HEK293T (cell line): Measurements from ENCODE around the gene VPS9D1.
"Not testable (repeated sequence)": the region's sequence is repeated elsewhere in the genome, so short reads cannot be mapped to it uniquely, and the experiment has no call there.

Experiments
- CTCF ChIA-PET: fragments of 350-600 bp; formaldehyde crosslinking; extraction: SDS; loops from one replicate; lab custom pipeline; 2021; ENCODE audit warnings: antibody characterized with exemption, inconsistent platforms; lab: Yijun Ruan, JAX
- POLR2A ChIA-PET: fragments of 350-600 bp; formaldehyde crosslinking; extraction: SDS; loops from one replicate; lab custom pipeline; 2020; ENCODE audit warnings: antibody characterized with exemption, inconsistent platforms; lab: Yijun Ruan, JAX
- DNase-seq: peaks from one replicate; pipeline ENCODE4 v3.0.0; 2012; ENCODE audit warnings: mixed read lengths; ENCODE audit errors: extremely low spot score
- ARNT ChIP-seq: fragments of 450-650 bp; IDR thresholded peaks from 2 replicates; pipeline ENCODE4 v1.6.1; 2017; ENCODE audit warnings: mild to moderate bottlenecking
- BHLHE40 ChIP-seq: fragments of 450-650 bp; IDR thresholded peaks from 2 replicates; pipeline ENCODE4 v1.6.1; 2016; ENCODE audit warnings: mild to moderate bottlenecking, moderate library complexity, borderline replicate concordance
- CTBP1 ChIP-seq: fragments of 450-650 bp; IDR thresholded peaks from 2 replicates; pipeline ENCODE4 v1.6.1; 2016; ENCODE audit warnings: borderline replicate concordance
- ELF4 ChIP-seq: fragments of 450-650 bp; IDR thresholded peaks from 2 replicates; pipeline ENCODE4 v1.6.1; 2017; ENCODE audit warnings: antibody characterized with exemption
- FOXA1 ChIP-seq: fragments of 450-650 bp; IDR thresholded peaks from 2 replicates; pipeline ENCODE4 v1.6.1; 2016; ENCODE audit warnings: mild to moderate bottlenecking
- FOXK2 ChIP-seq: fragments of 450-650 bp; IDR thresholded peaks from 2 replicates; pipeline ENCODE4 v1.6.1; 2016; ENCODE audit warnings: mild to moderate bottlenecking
- FOXM1 ChIP-seq: fragments of 450-650 bp; IDR thresholded peaks from 2 replicates; pipeline ENCODE4 v1.6.1; 2017; ENCODE audit warnings: mild to moderate bottlenecking, borderline replicate concordance
- HDGF ChIP-seq: fragments of 450-650 bp; IDR thresholded peaks from 2 replicates; pipeline ENCODE4 v1.6.1; 2017; ENCODE audit warnings: antibody characterized with exemption, borderline replicate concordance
- L3MBTL2 ChIP-seq: fragments of 450-650 bp; conservative IDR thresholded peaks from 2 replicates; pipeline ENCODE4 v1.6.1; 2016; ENCODE audit warnings: mild to moderate bottlenecking
- LEF1 ChIP-seq: fragments of 450-650 bp; IDR thresholded peaks from 2 replicates; pipeline ENCODE4 v1.6.1; 2017; ENCODE audit warnings: mild to moderate bottlenecking, borderline replicate concordance
- NFRKB ChIP-seq: fragments of 450-650 bp; IDR thresholded peaks from 2 replicates; pipeline ENCODE4 v1.6.1; 2016; ENCODE audit warnings: mild to moderate bottlenecking, moderate library complexity
- SP1 ChIP-seq: fragments of 450-650 bp; IDR thresholded peaks from 2 replicates; pipeline ENCODE4 v1.6.1; 2017
- SUZ12 ChIP-seq: fragments of 450-650 bp; IDR thresholded peaks from 2 replicates; pipeline ENCODE4 v1.6.1; 2016; ENCODE audit warnings: mild to moderate bottlenecking
- TARDBP ChIP-seq: fragments of 450-650 bp; IDR thresholded peaks from 2 replicates; pipeline ENCODE4 v1.6.1; 2016
- ZNF384 ChIP-seq: fragments of 450-650 bp; IDR thresholded peaks from 2 replicates; pipeline ENCODE4 v1.6.1; 2016
- TF ChIP-seq, protein P1 (sequence below): fragments of 450-650 bp; IDR thresholded peaks from 2 replicates; pipeline ENCODE4 v1.6.1; 2016

The VPS9D1 gene

GRCh38 chr16:89701425-89702406 is 19.0 kb downstream of the VPS9D1 start, which contains the start of gene SPATA2L:
Gene SPATA2L (minus strand): TSS chr16:89701705. CDS start chr16:89701232, 473 bp downstream.
- DNase-seq: peak; percentile 94
- TF ChIP-seq CTBP1 (no peak), TARDBP (no peak), SP1 (peak; percentile 65), L3MBTL2 (peak; percentile 90), HDGF (peak; percentile 79; the same call in 1 of the 2 replicates)
- TF ChIP-seq, protein P1, sequence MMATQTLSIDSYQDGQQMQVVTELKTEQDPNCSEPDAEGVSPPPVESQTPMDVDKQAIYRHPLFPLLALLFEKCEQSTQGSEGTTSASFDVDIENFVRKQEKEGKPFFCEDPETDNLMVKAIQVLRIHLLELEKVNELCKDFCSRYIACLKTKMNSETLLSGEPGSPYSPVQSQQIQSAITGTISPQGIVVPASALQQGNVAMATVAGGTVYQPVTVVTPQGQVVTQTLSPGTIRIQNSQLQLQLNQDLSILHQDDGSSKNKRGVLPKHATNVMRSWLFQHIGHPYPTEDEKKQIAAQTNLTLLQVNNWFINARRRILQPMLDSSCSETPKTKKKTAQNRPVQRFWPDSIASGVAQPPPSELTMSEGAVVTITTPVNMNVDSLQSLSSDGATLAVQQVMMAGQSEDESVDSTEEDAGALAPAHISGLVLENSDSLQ: peak; percentile 31
- POLR2A ChIA-PET: interaction anchor here (0.6 to 1.8 kb wide), 3 partner anchors 15 to 172 kb away, joined by 5 to 16 read pairs (median 6); partner anchors contain the start of genes CDK10, TCF25 and VPS9D1
- CTCF ChIA-PET: interaction anchor here (0.5 to 1.3 kb wide), 3 partner anchors 11 to 159 kb away, joined by 3 to 5 read pairs (median 4); no protein-coding TSS in a partner anchor

- ChIA-PET CTCF (interaction anchor here (1.3 kb wide), 1 partner anchor 12 kb away, joined by 4 read pairs; no protein-coding TSS in a partner anchor), POLR2A (interaction anchor here (1.2 to 1.8 kb wide), 3 partner anchors 14 to 173 kb away, joined by 3 to 16 read pairs (median 4); partner anchors contain the start of genes CDK10 and TCF25)
- peak; percentile 54 for DNase-seq
- TF ChIP-seq HDGF (no peak), L3MBTL2 (peak; percentile 56; the same call in 1 of the 2 replicates), FOXK2 (no peak)
Observed at GRCh38 chr16:89700649-89701424, 19.9 kb downstream of the VPS9D1 start.

DNA sequence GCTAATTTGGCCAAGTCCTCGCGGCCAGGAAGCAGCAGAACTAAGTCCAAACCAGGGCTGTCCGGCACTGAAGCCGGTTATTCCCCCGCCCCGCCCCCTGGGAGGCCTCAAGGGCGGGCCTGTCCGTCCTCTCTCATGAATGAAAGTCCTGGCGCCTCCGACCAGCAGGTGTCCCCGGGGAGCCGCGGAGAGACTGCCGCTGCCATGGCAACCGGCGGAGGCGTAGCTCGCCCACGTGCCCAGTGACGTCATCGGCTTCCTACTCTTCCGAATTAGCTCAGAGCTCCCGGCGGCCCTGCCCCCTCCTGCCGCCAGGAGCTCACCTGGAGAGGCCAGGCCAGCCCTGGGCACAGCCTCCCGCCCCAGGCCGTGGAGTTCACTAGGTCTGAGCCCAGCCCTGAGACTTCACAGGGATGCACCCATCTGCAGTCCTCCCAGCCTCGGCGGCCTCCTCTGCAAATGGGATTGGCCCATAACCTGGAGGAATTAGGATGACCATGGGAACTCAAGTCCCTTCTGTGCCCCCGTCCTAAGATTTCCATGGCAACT is 20.5 kb downstream of the VPS9D1 start:
- ChIA-PET POLR2A (interaction anchor here (1.1 to 1.8 kb wide), 4 partner anchors 12 to 173 kb away, joined by 3 to 16 read pairs (median 4); partner anchors contain the start of genes CDK10 and TCF25), CTCF (interaction anchor here (1.3 kb wide), 2 partner anchors 12 to 161 kb away, joined by 4 to 6 read pairs; no protein-coding TSS in a partner anchor)
- DNase-seq: peak; percentile 95
- TF ChIP-seq ARNT (peak; percentile 89), CTBP1 (peak; percentile 68), NFRKB (no peak), LEF1 (0 out of 2 replicates have a peak, but pooled peaks have one; percentile 29), BHLHE40 (no peak), L3MBTL2 (no peak), FOXM1 (no peak), TARDBP (no peak), HDGF (0 out of 2 replicates have a peak, but pooled peaks have one; percentile 53), ELF4 (no peak), SP1 (no peak)
- TF ChIP-seq, protein P1: peak; percentile 62

- ChIA-PET POLR2A (interaction anchor here (1.1 to 1.8 kb wide), 4 partner anchors 12 to 174 kb away, joined by 3 to 16 read pairs (median 4); partner anchors contain the start of genes CDK10 and TCF25), CTCF (interaction anchor here (1.3 kb wide), 1 partner anchor 161 kb away, joined by 6 read pairs; no protein-coding TSS in a partner anchor)
- not testable (repeated sequence) for DNase-seq
Observed at GRCh38 chr16:89699629-89700099, 21.0 kb downstream of the VPS9D1 start.

DNA sequence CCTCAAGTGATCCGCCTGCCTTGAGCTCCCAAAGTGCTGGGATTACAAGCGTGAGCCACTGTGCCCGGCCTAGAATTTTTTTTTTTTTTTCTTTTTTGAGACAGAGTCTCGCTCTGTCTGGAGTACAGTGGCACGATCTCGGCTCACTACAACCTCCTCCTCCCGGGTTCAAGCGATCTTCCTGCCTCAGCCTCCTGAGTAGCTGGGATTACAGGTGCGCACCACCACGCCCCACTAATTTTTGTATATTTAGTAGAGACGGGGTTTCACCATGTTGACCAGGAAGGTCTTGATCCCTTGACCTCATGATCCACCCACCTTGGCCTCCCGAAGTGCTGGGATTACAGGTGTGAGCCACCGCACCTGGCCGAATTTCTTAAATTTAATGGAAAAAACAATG is 22.0 kb downstream of the VPS9D1 start:
- CTCF ChIA-PET: interaction anchor here (0.5 kb wide), 1 partner anchor 209 kb away, joined by 3 read pairs; no protein-coding TSS in a partner anchor
- DNase-seq, POLR2A ChIA-PET: not testable (repeated sequence)

GRCh38 chr16:89697616-89698331 is 22.9 kb downstream of the VPS9D1 start:
- no peak for DNase-seq
- TF ChIP-seq HDGF (no peak), ZNF384 (no peak), FOXM1 (no peak), L3MBTL2 (no peak), NFRKB (no peak), BHLHE40 (no peak), CTBP1 (no peak), SUZ12 (no peak), FOXK2 (no peak), ARNT (no peak), LEF1 (no peak), FOXA1 (no peak), TARDBP (no peak), SP1 (no peak), ELF4 (no peak)
- TF ChIP-seq, protein P1: no peak
- ChIA-PET CTCF (interaction anchor here (0.6 kb wide), 1 partner anchor 17 kb away, joined by 3 read pairs; no protein-coding TSS in a partner anchor), POLR2A (interaction anchor here (0.8 to 1.5 kb wide), 4 partner anchors 8 to 37 kb away, joined by 3 to 6 read pairs (median 3); partner anchors contain the start of gene CDK10)
